Measurements from ENCODE around the gene PDE4D. TPM values are rescaled to one million over a fixed set of nuclear protein-coding genes. Genes with fewer than 3 reads are reported as not detected.

PDE4D gene
- total RNA-seq, 1 experiment from 2014 or later, result 6.5 TPM

DNA sequence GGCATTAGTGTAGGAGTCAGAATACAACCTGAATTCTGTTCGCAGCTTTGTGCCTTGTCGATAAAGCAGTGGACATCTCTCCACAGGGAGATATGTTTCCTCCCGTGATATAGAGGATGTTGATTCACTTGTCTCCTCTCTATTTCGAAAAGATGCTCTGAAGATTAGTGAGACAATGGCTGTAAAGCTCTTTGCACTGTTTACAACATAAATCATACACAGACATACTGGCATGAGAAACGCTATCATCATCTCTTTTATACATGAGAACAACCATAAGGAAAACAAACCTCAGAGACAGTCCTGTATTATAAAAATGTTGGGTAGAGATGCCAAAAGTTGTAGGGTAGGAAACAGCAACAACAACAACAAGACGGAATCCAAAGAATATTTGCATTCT, 803.2 kb downstream of the PDE4D start:
- BruUV-seq (replicated peaks), result no TSS peak
- Histone ChIP-seq H3K27ac (ENCODE audit: low read depth, low read length, poor library complexity, severe bottlenecking) (no peak overlapping the region), H3K36me3 (ENCODE audit: insufficient read depth, low read length, poor library complexity, severe bottlenecking) (no peaks in the 10 kb centered on the region), H3K27me3 (replicated peaks; ENCODE audit: insufficient read depth, low read depth, low read length, poor library complexity) (no peaks in the 10 kb centered on the region), H3K9me3 (ENCODE audit: low read depth, low read length, poor library complexity, severe bottlenecking) (no peaks in the 10 kb centered on the region), H3K4me1 (ENCODE audit: insufficient read depth, low read length, poor library complexity, severe bottlenecking) (peaks cover 13% of the 10 kb centered on the region), H3K4me3 (ENCODE audit: low read depth, low read length, poor library complexity, severe bottlenecking) (no peak overlapping the region)
- intact Hi-C loops (cut with micrococcal nuclease; ENCODE audit: unreplicated experiment), result no loop called here
- DNase-seq (ENCODE audit: low spot score), result no peak
- TF ChIP-seq EZH2 (IDR thresholded peaks at IDR 0.05; ENCODE audit: borderline replicate concordance, low read depth, low read length, poor library complexity, severe bottlenecking), result no peak
- TF ChIP-seq, protein P1, sequence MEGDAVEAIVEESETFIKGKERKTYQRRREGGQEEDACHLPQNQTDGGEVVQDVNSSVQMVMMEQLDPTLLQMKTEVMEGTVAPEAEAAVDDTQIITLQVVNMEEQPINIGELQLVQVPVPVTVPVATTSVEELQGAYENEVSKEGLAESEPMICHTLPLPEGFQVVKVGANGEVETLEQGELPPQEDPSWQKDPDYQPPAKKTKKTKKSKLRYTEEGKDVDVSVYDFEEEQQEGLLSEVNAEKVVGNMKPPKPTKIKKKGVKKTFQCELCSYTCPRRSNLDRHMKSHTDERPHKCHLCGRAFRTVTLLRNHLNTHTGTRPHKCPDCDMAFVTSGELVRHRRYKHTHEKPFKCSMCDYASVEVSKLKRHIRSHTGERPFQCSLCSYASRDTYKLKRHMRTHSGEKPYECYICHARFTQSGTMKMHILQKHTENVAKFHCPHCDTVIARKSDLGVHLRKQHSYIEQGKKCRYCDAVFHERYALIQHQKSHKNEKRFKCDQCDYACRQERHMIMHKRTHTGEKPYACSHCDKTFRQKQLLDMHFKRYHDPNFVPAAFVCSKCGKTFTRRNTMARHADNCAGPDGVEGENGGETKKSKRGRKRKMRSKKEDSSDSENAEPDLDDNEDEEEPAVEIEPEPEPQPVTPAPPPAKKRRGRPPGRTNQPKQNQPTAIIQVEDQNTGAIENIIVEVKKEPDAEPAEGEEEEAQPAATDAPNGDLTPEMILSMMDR (conservative IDR thresholded peaks at IDR 0.05; ENCODE audit: low read depth, low read length), result no peak
- CTCF ChIA-PET, result no interaction called here
- POLR2A ChIA-PET (ENCODE audit: low non-redundant PET), result no interaction called here

DNA sequence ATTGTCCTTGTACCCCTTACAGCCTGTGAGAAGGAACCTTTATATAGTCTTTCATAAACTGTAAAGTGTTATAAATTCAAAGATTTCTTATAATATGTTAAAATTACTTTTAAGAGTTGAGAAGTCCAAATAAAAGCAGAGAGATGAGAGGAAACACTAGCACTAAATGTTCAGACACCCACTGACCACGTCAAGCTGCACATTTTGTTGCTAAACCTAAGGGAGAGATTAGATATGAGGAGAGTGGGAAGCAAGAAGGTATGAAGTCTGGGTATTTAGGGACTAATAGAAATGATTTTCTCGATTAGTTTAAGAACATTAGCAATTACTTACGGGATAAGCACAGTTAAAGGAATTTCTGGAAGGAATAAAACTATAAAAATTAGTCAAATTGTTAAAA, 803.8 kb downstream of the PDE4D start:
- CTCF ChIA-PET, result no interaction called here
- intact Hi-C loops (cut with micrococcal nuclease; ENCODE audit: unreplicated experiment), result no loop called here
- TF ChIP-seq EZH2 (IDR thresholded peaks at IDR 0.05; ENCODE audit: borderline replicate concordance, low read depth, low read length, poor library complexity, severe bottlenecking), result no peak
- TF ChIP-seq, protein P1 (conservative IDR thresholded peaks at IDR 0.05; ENCODE audit: low read depth, low read length), result no peak
- no TSS peak for BruUV-seq (replicated peaks)
- Histone ChIP-seq H3K27ac (ENCODE audit: low read depth, low read length, poor library complexity, severe bottlenecking) (no peak overlapping the region), H3K27me3 (replicated peaks; ENCODE audit: insufficient read depth, low read depth, low read length, poor library complexity) (no peaks in the 10 kb centered on the region), H3K4me3 (ENCODE audit: low read depth, low read length, poor library complexity, severe bottlenecking) (no peak overlapping the region), H3K36me3 (ENCODE audit: insufficient read depth, low read length, poor library complexity, severe bottlenecking) (no peaks in the 10 kb centered on the region), H3K9me3 (ENCODE audit: low read depth, low read length, poor library complexity, severe bottlenecking) (no peaks in the 10 kb centered on the region), H3K4me1 (ENCODE audit: insufficient read depth, low read length, poor library complexity, severe bottlenecking) (peaks cover 8% of the 10 kb centered on the region)
- POLR2A ChIA-PET (ENCODE audit: low non-redundant PET), result no interaction called here
- DNase-seq (ENCODE audit: low spot score), result no peak

DNA sequence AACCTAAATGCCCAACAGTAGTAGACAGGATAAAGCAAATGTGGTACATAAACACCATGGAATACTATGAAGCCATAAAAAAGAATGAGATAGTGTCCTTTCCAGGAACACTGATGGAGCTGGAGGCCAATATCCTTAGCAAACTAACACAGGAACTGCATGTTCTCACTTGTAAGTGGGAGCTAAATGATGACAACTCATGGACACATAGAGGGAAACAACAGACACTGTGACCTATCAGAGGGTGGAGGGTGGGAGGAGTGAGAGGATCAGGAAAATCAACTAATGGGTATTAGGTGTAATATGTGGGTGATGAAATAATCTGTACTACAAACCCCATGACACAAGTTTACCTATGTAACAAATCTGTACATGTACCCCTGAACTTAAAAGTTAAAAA, 805.0 kb downstream of the PDE4D start:
- no peak overlapping the region for H3K4me3 ChIP-seq (ENCODE audit: low read depth, low read length, poor library complexity, severe bottlenecking)
- DNase-seq (ENCODE audit: low spot score), result no peak
- peaks cover 6% of the 10 kb centered on the region for H3K4me1 ChIP-seq (ENCODE audit: insufficient read depth, low read length, poor library complexity, severe bottlenecking)
- TF ChIP-seq, protein P1 (conservative IDR thresholded peaks at IDR 0.05; ENCODE audit: low read depth, low read length), result no peak
- no peaks in the 10 kb centered on the region for H3K9me3 ChIP-seq (ENCODE audit: low read depth, low read length, poor library complexity, severe bottlenecking)
- intact Hi-C loops (cut with micrococcal nuclease; ENCODE audit: unreplicated experiment), result no loop called here
- no peaks in the 10 kb centered on the region for H3K36me3 ChIP-seq (ENCODE audit: insufficient read depth, low read length, poor library complexity, severe bottlenecking)
- ChIA-PET POLR2A (ENCODE audit: low non-redundant PET) (no interaction called here), CTCF (no interaction called here)
- H3K27me3 ChIP-seq (replicated peaks; ENCODE audit: insufficient read depth, low read depth, low read length, poor library complexity), result no peaks in the 10 kb centered on the region
- no peak overlapping the region for H3K27ac ChIP-seq (ENCODE audit: low read depth, low read length, poor library complexity, severe bottlenecking)
- BruUV-seq (replicated peaks), result no TSS peak
